Activated CD4-positive, alpha-beta T cell treated with anti-CD3 and anti-CD28 coated beads for 4 hours (primary cell): ENCODE measurements around the gene RTP5.

Experiments used
- DNase-seq, 2 donors: peaks; one replicate each; pipeline ENCODE4 v3.0.0-alpha.2; 2020

Gene RTP5

GRCh38 chr2:241844066-241844728 lies 25.3 kb upstream of the RTP5 start:
- peak; percentile 80 to 85 for DNase-seq

GRCh38 chr2:241844831-241845578 lies 24.5 kb upstream of the RTP5 start:
- no peak for DNase-seq

GRCh38 chr2:241846406-241846805 lies 23.1 kb upstream of the RTP5 start:
- no peak for DNase-seq

- DNase-seq, result no peak
Observed at GRCh38 chr2:241848761-241849615, 20.5 kb upstream of the RTP5 start.

DNA sequence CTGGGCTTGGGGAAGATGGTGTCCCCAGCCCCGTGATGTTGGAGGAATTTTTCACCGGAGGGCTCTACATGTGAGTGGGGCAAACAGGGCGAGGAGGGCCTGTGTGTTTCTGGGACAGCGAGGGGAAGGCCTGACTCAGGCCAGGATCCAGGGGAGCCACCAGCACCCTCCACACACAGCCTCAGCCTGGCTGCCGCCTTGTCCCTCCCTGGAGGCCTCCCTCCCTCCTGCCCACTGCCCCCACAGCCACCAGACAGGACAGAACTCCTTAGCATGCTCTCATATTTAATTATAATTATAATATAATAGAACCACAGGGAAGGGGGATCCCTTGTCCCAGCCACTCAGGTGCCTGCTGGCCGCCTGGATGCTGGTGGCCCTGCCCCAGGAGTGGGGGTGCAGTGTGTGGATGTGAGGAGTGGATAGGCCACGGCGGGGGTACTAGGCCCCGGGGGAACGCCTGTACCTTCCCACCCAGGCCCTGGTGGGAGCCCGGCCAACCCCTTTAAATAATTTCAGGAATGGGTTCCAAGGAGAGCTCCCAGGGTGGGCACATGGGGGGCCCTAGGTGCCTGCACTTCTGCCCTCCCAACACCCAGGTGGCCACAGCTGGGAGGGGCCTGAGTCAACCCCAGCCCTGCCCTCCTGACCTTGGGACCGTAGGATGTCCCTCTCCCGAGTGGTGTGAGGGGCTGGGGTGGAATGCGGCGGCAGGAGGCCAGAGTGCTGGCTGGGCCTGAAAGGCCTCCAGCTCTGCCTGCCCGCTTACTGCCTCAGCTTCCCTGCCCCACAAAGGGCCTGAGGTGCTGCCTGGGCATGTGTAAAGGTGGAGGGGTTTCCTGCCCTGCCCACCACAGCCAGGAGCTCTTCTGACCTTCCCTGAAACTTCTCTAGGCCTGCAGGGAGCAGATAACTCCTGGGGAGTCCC lies 19.6 kb upstream of the RTP5 start:
- no peak for DNase-seq

- peak in 1 of 2 donors; percentile 1 for DNase-seq
Observed at GRCh38 chr2:241850544-241851324, 18.8 kb upstream of the RTP5 start.

GRCh38 chr2:241851325-241852115 lies 18.0 kb upstream of the RTP5 start:
- no peak for DNase-seq

- DNase-seq, result peak in 1 of 2 donors; percentile 0
Observed at GRCh38 chr2:241852116-241852980, 17.2 kb upstream of the RTP5 start.

GRCh38 chr2:241852981-241853631 lies 16.4 kb upstream of the RTP5 start:
- peak in 1 of 2 donors; percentile 1 for DNase-seq

DNA sequence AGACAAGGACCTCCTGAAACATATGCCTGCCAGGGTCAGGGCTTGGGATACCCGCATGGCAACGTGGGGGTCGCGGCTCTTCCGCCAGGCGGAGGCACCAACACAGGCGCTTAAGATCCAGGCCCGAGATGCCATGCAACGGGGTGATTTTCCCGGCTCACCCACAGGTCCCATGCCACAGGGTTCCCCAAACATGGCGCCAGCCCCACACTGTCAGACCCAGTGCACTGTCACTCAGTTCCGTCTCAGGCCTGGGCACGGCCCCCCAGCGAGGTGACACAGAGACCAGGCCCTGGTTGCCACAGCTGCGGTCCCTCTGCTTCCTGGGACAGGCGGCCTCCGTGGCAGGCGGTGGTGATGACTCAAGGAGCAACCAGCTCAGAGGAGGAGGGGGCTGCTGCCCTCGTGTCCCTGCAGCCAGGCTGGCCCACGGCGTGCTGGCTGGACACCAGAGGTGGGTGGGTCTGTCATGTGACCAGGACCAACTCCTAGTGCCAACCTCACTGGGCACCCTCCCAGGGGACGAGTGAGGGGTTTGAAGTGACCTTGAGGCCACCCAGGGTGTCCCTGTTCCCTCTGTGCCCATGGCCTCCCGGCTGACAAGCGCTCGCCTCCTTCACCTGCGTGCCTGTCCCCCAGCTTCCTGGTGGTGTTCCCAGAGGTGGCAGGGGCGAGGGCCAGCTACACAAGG lies 15.7 kb upstream of the RTP5 start:
- peak in 1 of 2 donors; percentile 13 for DNase-seq

- DNase-seq, result no peak
Observed at GRCh38 chr2:241854342-241855244, 14.9 kb upstream of the RTP5 start.

- no peak for DNase-seq
Observed at GRCh38 chr2:241855245-241855887, 14.2 kb upstream of the RTP5 start.

- no peak for DNase-seq
Observed at GRCh38 chr2:241855888-241856422, 13.6 kb upstream of the RTP5 start.

DNA sequence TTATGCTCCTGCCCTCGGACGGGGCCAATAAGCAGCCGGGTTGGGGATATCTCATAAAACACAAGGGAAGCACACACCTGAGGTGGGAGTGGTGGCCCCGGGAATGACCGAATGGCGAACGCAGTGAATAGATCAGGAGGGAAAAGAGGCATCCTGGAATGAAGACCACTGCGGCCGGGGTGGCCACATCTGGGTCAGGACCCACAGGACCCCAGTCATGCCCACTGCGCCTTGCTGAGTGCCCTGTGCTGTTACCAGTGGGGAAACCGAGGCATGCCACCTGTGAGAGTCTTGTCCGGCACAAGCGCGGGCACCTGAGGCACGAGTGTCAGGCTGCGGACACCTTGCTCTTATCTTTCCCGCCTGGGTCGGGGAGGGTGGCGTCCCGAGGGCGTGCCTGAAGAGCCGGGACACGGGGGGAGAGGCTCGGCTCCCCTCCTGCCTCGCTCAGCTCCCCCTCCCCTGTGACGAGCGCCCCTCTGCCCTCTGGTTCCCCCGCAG lies 12.4 kb upstream of the RTP5 start:
- no peak for DNase-seq

DNA sequence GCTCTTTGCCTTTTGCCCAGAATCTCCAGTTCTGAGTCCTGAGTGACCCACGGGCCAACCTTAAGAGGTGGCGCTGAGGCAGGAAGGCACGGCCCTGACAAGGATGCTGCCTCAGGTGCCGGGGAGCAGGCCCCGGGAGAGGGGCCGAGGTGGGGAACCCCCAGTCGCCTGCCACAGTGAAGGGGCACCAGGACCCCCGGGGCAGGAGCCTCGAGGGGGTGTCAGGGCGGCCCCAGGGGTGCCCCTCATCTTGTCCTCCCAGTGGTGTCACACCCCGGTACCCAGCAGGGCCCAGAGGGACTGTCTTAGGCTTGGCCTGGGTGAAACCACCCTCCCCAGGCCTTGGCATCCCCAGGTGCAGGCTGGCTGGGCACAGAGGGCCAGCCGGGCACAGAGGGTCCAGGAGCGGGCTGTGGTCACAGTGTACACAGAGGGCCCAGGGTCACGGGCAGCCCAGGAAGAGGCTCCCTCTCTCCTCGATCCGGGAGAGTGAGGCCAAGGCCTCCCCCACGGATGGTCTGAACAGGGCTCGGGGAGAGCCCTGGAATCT lies 11.9 kb upstream of the RTP5 start:
- DNase-seq, result no peak
